Mesodermal cell (in vitro differentiated cells): ENCODE data around the gene CALN1.

Experiments
- H3K27ac ChIP-seq: 2 replicates; pipeline ENCODE4 v1.7.0; 2013; ENCODE audit warnings: mild to moderate bottlenecking, low read depth, low read length, moderate library complexity; ENCODE audit not compliant: severe bottlenecking
- H3K36me3 ChIP-seq: 2 replicates; pipeline ENCODE4 v1.7.1; 2013; ENCODE audit warnings: mild to moderate bottlenecking, low read length, moderate library complexity; ENCODE audit not compliant: control insufficient read depth, insufficient read depth
- H3K4me1 ChIP-seq: one replicate; pipeline ENCODE4 v1.7.1; 2013; ENCODE audit warnings: mild to moderate bottlenecking, low read length; ENCODE audit not compliant: insufficient read depth, control insufficient read depth, poor library complexity, severe bottlenecking
- H3K4me3 ChIP-seq: 2 replicates; pipeline ENCODE4 v1.7.0; 2013; ENCODE audit warnings: low read length, control low read depth, mild to moderate bottlenecking; ENCODE audit not compliant: insufficient read depth, poor library complexity, severe bottlenecking; ENCODE audit errors: extremely low read depth
- H3K9me3 ChIP-seq: 2 replicates; pipeline ENCODE4 v1.7.1; 2013; ENCODE audit warnings: mild to moderate bottlenecking, low read length, moderate library complexity; ENCODE audit not compliant: control insufficient read depth
- WGBS, 2 experiments: methylation state at CpG; one replicate each; pipeline ENCODE4 v1.1.5; 2013; ENCODE audit warnings: missing lambda C conversion rate in 2 of 2; ENCODE audit not compliant: insufficient coverage in 2 of 2; 5-methylcytosine and 5-hydroxymethylcytosine counted together

The CALN1 gene

GRCh38 chr7:72025381-72025960, 386.7 kb downstream of the CALN1 start:
- H3K9me3 ChIP-seq = no peaks in the 10 kb centered on the region
- no peaks in the 10 kb centered on the region for H3K4me1 ChIP-seq
- 90 to 100% methylated on average over 1 to 3 of the region's 3 CpGs for WGBS, 2 experiments
- H3K4me3 ChIP-seq = no peak overlapping the region
- no peaks in the 10 kb centered on the region for H3K36me3 ChIP-seq
- H3K27ac ChIP-seq = no peak overlapping the region

- no peaks in the 10 kb centered on the region for H3K36me3 ChIP-seq
- H3K4me1 ChIP-seq = no peaks in the 10 kb centered on the region
- H3K27ac ChIP-seq = no peak overlapping the region
- WGBS, 2 experiments = 82 to 100% methylated on average over 3 of the region's 4 CpGs
- H3K4me3 ChIP-seq = no peak overlapping the region
- no peaks in the 10 kb centered on the region for H3K9me3 ChIP-seq
Measured at GRCh38 chr7:72023926-72024325, 388.2 kb downstream of the CALN1 start.

- Histone ChIP-seq H3K4me3 (no peak overlapping the region), H3K4me1 (no peaks in the 10 kb centered on the region), H3K27ac (no peak overlapping the region), H3K9me3 (no peaks in the 10 kb centered on the region), H3K36me3 (no peaks in the 10 kb centered on the region)
- WGBS, 2 experiments = 85 to 88% methylated on average over 3 of the region's 3 CpGs
Measured at GRCh38 chr7:72021716-72022115, 390.4 kb downstream of the CALN1 start.

- H3K4me1 ChIP-seq = no peaks in the 10 kb centered on the region
- 79 to 93% methylated on average over 2 to 3 of the region's 3 CpGs for WGBS, 2 experiments
- no peaks in the 10 kb centered on the region for H3K9me3 ChIP-seq
- H3K4me3 ChIP-seq = no peak overlapping the region
- H3K27ac ChIP-seq = no peak overlapping the region
- H3K36me3 ChIP-seq = no peaks in the 10 kb centered on the region
Measured at GRCh38 chr7:72020311-72020710, 391.8 kb downstream of the CALN1 start.

GRCh38 chr7:72019436-72019835, 392.7 kb downstream of the CALN1 start:
- 90 to 93% methylated on average over 2 of the region's 2 CpGs for WGBS, 2 experiments
- no peaks in the 10 kb centered on the region for H3K4me1 ChIP-seq
- no peak overlapping the region for H3K4me3 ChIP-seq
- no peak overlapping the region for H3K27ac ChIP-seq
- no peaks in the 10 kb centered on the region for H3K36me3 ChIP-seq
- no peaks in the 10 kb centered on the region for H3K9me3 ChIP-seq

- no peaks in the 10 kb centered on the region for H3K4me1 ChIP-seq
- no peaks in the 10 kb centered on the region for H3K9me3 ChIP-seq
- no peak overlapping the region for H3K4me3 ChIP-seq
- WGBS, 2 experiments = 88 to 100% methylated on average over 4 of the region's 6 CpGs
- H3K27ac ChIP-seq = no peak overlapping the region
- no peaks in the 10 kb centered on the region for H3K36me3 ChIP-seq
Measured at GRCh38 chr7:72017756-72018155, 394.4 kb downstream of the CALN1 start.

- WGBS, 2 experiments = 77 to 80% methylated on average over 2 of the region's 3 CpGs
- Histone ChIP-seq H3K4me3 (no peak overlapping the region), H3K4me1 (no peaks in the 10 kb centered on the region), H3K9me3 (no peaks in the 10 kb centered on the region), H3K27ac (no peak overlapping the region), H3K36me3 (no peaks in the 10 kb centered on the region)
Measured at GRCh38 chr7:72016574-72016973, 395.6 kb downstream of the CALN1 start.

- Histone ChIP-seq H3K27ac (no peak overlapping the region), H3K4me1 (no peaks in the 10 kb centered on the region), H3K9me3 (no peaks in the 10 kb centered on the region), H3K4me3 (no peak overlapping the region), H3K36me3 (no peaks in the 10 kb centered on the region)
- 94 to 100% methylated on average over 1 to 3 of the region's 4 CpGs for WGBS, 2 experiments
Measured at GRCh38 chr7:72015136-72015535, 397.0 kb downstream of the CALN1 start.

GRCh38 chr7:72007018-72007417, 405.1 kb downstream of the CALN1 start:
- Histone ChIP-seq H3K9me3 (no peaks in the 10 kb centered on the region), H3K27ac (no peak overlapping the region), H3K36me3 (no peaks in the 10 kb centered on the region), H3K4me1 (no peaks in the 10 kb centered on the region), H3K4me3 (no peak overlapping the region)
- 88 to 89% methylated on average over 7 to 10 of the region's 10 CpGs for WGBS, 2 experiments

- Histone ChIP-seq H3K27ac (no peak overlapping the region), H3K9me3 (no peaks in the 10 kb centered on the region), H3K36me3 (no peaks in the 10 kb centered on the region), H3K4me1 (no peaks in the 10 kb centered on the region), H3K4me3 (no peak overlapping the region)
- WGBS, 2 experiments = 90 to 92% methylated on average over 4 to 5 of the region's 6 CpGs
Measured at GRCh38 chr7:72003236-72003635, 408.9 kb downstream of the CALN1 start.

GRCh38 chr7:71996141-71996540, 416.0 kb downstream of the CALN1 start:
- 93 to 100% methylated on average over 1 to 2 of the region's 2 CpGs for WGBS, 2 experiments
- Histone ChIP-seq H3K9me3 (no peaks in the 10 kb centered on the region), H3K36me3 (no peaks in the 10 kb centered on the region)

More at GRCh38 chr7:71996141-71996540, 416.0 kb downstream of the CALN1 start:
- Histone ChIP-seq H3K4me1 (no peaks in the 10 kb centered on the region), H3K27ac (no peak overlapping the region), H3K4me3 (no peak overlapping the region)
